Measurements from ENCODE around the gene MAP7D3. TPM values are rescaled to one million over a fixed set of nuclear protein-coding genes. Genes with fewer than 3 reads are reported as not detected.
A peak's percentile ranks its signal among the peaks of the same experiment; 100 is the strongest.
"Not testable (repeated sequence)": the region's sequence is repeated elsewhere in the genome, so short reads cannot be mapped to it uniquely, and the experiment has no call there.

The MAP7D3 gene
- total RNA-seq, 2 donors from 2014 or later, result 9.5 to 13.5 TPM

GRCh38 chrX:136176399-136176825, 74.8 kb downstream of the MAP7D3 start:
- no peak for ATAC-seq
- Mint-ChIP-seq H3K4me1 (ENCODE audit: low read depth in 2 of 2) (no peaks in the 10 kb centered on the region), H3K27ac (no peak overlapping the region), H3K4me3 (no peak overlapping the region), H3K9me3 (no peaks in the 10 kb centered on the region), H3K36me3 (no peaks in the 10 kb centered on the region), H3K27me3 (peaks cover 0 to 3% of the 10 kb centered on the region in 2 donors)
- DNase-seq (ENCODE audit: low spot score), result no peak

DNA sequence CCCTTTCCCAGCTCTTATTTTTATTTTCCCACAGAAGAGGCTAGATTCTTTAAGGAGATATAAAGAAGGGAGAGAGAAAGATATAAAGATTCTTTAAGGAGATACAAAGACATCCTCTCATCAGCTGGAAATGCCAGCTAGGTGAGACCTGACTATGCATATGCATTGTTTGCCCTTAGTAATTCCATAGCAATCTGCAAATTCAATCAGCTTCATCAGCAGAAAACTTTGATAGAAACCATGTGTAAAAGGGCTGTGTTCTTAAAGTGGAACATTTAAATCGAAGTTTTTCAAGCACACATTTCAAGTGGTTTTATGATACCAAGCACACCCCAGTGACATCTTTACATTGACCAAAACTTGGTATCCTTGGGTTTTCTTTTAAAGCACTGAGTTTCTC, 79.8 kb downstream of the MAP7D3 start:
- no peak for ATAC-seq
- Mint-ChIP-seq H3K4me1 (ENCODE audit: low read depth in 2 of 2) (no peaks in the 10 kb centered on the region), H3K4me3 (no peak overlapping the region), H3K27me3 (peaks cover 0 to 2% of the 10 kb centered on the region in 2 donors), H3K27ac (no peak overlapping the region), H3K9me3 (no peaks in the 10 kb centered on the region), H3K36me3 (no peaks in the 10 kb centered on the region)
- no peak for DNase-seq (ENCODE audit: low spot score)

- Mint-ChIP-seq H3K4me1 (ENCODE audit: low read depth in 2 of 2) (no peaks in the 10 kb centered on the region), H3K36me3 (no peaks in the 10 kb centered on the region)
- DNase-seq (ENCODE audit: low spot score), result no peak
These were observed 80.9 kb downstream of the MAP7D3 start for GRCh38 chrX:136170139-136170800.

GRCh38 chrX:136168929-136169735, 82.1 kb downstream of the MAP7D3 start:
- H3K36me3 Mint-ChIP-seq, result no peaks in the 10 kb centered on the region

More at GRCh38 chrX:136170139-136170800, 80.9 kb downstream of the MAP7D3 start:
- Mint-ChIP-seq H3K27me3 (peaks cover 0 to 8% of the 10 kb centered on the region in 2 donors), H3K27ac (no peak overlapping the region), H3K4me3 (no peak overlapping the region), H3K9me3 (no peaks in the 10 kb centered on the region)
- no peak for ATAC-seq

GRCh38 chrX:136167989-136168388, 83.2 kb downstream of the MAP7D3 start:
- not testable (repeated sequence) for H3K36me3 Mint-ChIP-seq; H3K4me1 Mint-ChIP-seq (ENCODE audit: low read depth in 2 of 2); DNase-seq (ENCODE audit: low spot score); ATAC-seq; H3K9me3 Mint-ChIP-seq; H3K4me3 Mint-ChIP-seq; H3K27ac Mint-ChIP-seq
- peaks cover 0 to 15% of the 10 kb centered on the region in 2 donors for H3K27me3 Mint-ChIP-seq

More at GRCh38 chrX:136168929-136169735, 82.1 kb downstream of the MAP7D3 start:
- Mint-ChIP-seq H3K27me3 (peaks cover 0 to 10% of the 10 kb centered on the region in 2 donors), H3K4me1 (ENCODE audit: low read depth in 2 of 2) (no peaks in the 10 kb centered on the region), H3K27ac (no peak overlapping the region), H3K4me3 (no peak overlapping the region), H3K9me3 (no peaks in the 10 kb centered on the region)
- no peak for DNase-seq (ENCODE audit: low spot score)
- ATAC-seq, result no peak

DNA sequence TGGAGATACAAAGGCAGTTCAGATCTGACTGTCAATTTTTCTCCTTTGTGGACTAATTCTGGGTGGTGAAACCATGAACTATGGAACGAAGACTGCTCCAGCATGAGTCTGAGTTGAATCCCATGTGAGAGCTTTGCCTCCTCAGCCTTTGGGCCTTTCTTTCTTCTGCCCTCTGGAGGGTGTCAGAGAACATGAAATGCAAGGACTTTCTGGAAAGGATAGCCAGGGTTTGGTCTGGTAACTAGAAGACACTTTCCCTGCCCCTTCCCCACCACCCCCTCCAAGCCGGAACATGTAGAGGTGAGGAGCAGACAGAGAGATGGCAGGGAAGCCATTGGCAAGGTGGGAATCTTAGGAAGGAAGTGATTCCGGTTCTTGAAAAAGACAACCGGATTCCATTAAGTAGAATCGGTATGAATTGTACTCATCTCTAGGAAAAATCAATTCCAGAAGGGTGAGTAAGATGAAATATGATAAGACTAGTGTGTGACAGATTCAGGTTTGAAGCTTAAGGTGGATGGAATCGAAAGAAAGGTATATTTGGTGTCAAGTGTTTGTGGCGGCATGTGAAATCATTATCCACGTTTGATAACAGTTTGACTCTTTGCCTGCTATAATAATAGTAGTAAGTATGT, 84.9 kb downstream of the MAP7D3 start:
- Mint-ChIP-seq H3K4me3 (no peak overlapping the region), H3K27ac (no peak overlapping the region), H3K9me3 (no peaks in the 10 kb centered on the region), H3K27me3 (peaks cover 0 to 15% of the 10 kb centered on the region in 2 donors), H3K36me3 (no peaks in the 10 kb centered on the region), H3K4me1 (ENCODE audit: low read depth in 2 of 2) (no peaks in the 10 kb centered on the region)
- DNase-seq (ENCODE audit: low spot score), result no peak
- peak in 1 of 2 donors; percentile 36 for ATAC-seq

DNA sequence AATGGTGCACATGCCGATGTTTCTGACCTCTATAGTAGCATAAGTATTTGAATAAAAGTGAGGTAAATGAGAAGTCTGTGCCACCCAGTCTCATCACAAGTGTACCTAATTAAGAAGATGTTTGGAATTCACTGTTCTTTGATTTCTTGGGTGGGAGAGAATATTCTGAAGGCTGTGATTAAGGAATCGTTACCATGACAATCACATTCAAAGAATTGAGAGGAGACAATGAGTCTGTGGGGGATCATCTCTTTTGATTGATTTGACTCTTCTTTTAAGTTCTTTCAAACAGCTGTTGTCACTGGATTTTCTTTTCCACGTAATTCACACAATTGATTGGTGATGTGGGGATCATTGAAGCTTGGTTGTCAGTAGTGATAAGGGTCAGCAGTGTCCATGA, 85.8 kb downstream of the MAP7D3 start:
- Mint-ChIP-seq H3K9me3 (no peaks in the 10 kb centered on the region), H3K27me3 (peaks cover 0 to 15% of the 10 kb centered on the region in 2 donors), H3K4me1 (ENCODE audit: low read depth in 2 of 2) (no peaks in the 10 kb centered on the region), H3K36me3 (no peaks in the 10 kb centered on the region), H3K27ac (no peak overlapping the region), H3K4me3 (no peak overlapping the region)
- DNase-seq (ENCODE audit: low spot score) (no peak), ATAC-seq (no peak)

DNA sequence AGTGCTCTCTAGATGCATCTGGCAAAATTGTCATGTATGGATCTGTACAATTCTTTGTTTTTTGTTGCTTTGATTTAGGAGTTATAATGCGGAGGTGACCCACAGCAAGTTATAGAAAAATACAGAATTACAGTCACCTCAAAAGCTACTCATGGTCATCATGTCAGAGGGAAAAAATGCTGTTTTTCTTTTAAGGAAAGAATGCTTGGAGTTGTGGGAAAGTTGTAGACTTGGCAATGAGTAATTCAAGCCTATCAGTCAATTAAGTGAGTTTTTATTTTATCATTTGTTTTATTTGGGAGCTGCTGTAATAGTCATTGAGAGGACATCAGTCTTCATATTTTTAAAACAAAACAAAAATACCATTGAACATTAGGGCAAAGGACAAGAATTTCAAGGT, 87.5 kb downstream of the MAP7D3 start:
- Mint-ChIP-seq H3K27ac (no peak overlapping the region), H3K27me3 (peaks cover 0 to 18% of the 10 kb centered on the region in 2 donors), H3K9me3 (no peaks in the 10 kb centered on the region), H3K4me3 (no peak overlapping the region), H3K4me1 (ENCODE audit: low read depth in 2 of 2) (no peaks in the 10 kb centered on the region), H3K36me3 (no peaks in the 10 kb centered on the region)
- no peak for DNase-seq (ENCODE audit: low spot score)
- no peak for ATAC-seq

Other genes with a start within 250 kb of the MAP7D3 start
- 1 to 10 TPM; 2.9 to 6.7 TPM for gene FHL1, start 103.9 kb downstream of the MAP7D3 start, total RNA-seq
- gene ADGRG4, start 49.6 kb upstream of the MAP7D3 start, total RNA-seq, result not detected
- gene BRS3, start 236.5 kb upstream of the MAP7D3 start, total RNA-seq, result not detected
- gene HTATSF1, start 246.2 kb upstream of the MAP7D3 start, total RNA-seq, result 10 to 100 TPM; 33.3 to 52.2 TPM